Measurements from ENCODE around the gene PABPC1L. TPM values are rescaled to one million over a fixed set of nuclear protein-coding genes. Genes with fewer than 3 reads are reported as not detected.

Gene PABPC1L
- total and polyA plus RNA-seq, 2 of the 13 experiments (the other 11 are each of a cell fraction or from before 2014, with no cell fraction given): 30.8 to 252 TPM

DNA sequence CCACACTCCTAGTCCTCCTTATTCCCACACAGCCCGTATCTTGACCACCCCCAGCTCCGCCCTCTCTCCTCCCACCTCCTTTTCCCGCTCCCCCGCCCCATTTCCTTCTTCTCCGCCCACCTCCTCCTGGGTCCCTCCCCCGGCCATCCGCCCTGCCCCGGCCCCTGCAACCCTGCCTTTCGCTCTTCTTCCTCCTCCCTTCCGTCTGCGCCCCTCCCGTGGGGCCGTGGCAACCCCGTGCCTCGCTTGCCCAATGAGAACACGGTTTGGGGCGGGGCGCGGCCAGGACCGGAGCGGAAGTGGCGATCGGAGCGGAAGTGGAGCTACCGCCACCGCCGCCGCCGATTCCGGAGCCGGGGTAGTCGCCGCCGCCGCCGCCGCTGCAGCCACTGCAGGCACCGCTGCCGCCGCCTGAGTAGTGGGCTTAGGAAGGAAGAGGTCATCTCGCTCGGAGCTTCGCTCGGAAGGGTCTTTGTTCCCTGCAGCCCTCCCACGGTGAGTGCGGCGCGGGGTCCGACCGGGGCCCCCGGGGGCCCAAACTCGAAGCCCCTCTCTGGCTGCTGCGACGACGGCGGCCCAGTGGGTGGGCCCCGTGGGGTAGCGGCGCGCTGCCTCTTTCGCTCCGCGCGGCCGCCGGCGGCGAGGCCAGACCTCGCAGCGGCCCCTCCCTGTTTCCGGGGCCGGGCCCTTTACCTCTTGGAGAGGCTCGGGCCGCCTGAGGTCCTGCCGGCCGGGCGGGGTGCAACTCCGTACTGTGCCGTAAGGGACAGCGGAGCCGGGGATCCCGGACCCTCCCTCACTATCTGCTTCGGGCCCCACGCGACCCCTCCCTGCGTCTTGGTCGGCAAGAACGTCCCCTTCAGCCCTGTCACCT lies 24.2 kb upstream of the PABPC1L start, which contains the start of gene YWHAB (continued):
- peak; percentile 86 for TF ChIP-seq TARDBP (CRISPR knock-in tag; IDR thresholded peaks at IDR 0.05)
- TF ChIP-seq, protein P1, sequence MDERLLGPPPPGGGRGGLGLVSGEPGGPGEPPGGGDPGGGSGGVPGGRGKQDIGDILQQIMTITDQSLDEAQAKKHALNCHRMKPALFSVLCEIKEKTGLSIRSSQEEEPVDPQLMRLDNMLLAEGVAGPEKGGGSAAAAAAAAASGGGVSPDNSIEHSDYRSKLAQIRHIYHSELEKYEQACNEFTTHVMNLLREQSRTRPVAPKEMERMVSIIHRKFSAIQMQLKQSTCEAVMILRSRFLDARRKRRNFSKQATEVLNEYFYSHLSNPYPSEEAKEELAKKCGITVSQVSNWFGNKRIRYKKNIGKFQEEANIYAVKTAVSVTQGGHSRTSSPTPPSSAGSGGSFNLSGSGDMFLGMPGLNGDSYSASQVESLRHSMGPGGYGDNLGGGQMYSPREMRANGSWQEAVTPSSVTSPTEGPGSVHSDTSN (CRISPR knock-in tag; IDR thresholded peaks at IDR 0.05): no peak
- TF ChIP-seq SRY (CRISPR knock-in tag; IDR thresholded peaks at IDR 0.05): peak; percentile 74; the same call in 1 of the 2 replicates
- TF ChIP-seq ZNF138 (CRISPR knock-in tag; IDR thresholded peaks at IDR 0.05; ENCODE audit: low read depth): peak; percentile 90
- TF ChIP-seq ZNF562 (CRISPR knock-in tag; IDR thresholded peaks at IDR 0.05; ENCODE audit: borderline replicate concordance): no peak
- peak; percentile 94 for TF ChIP-seq CBX1 (IDR thresholded peaks at IDR 0.05; ENCODE audit: low read depth)
- TF ChIP-seq ARID2 (CRISPR knock-in tag; IDR thresholded peaks at IDR 0.05; ENCODE audit: borderline replicate concordance): peak; percentile 85; the same call in 1 of the 2 replicates
- TF ChIP-seq, protein P2, sequence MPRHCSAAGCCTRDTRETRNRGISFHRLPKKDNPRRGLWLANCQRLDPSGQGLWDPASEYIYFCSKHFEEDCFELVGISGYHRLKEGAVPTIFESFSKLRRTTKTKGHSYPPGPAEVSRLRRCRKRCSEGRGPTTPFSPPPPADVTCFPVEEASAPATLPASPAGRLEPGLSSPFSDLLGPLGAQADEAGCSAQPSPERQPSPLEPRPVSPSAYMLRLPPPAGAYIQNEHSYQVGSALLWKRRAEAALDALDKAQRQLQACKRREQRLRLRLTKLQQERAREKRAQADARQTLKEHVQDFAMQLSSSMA (CRISPR knock-in tag; IDR thresholded peaks at IDR 0.05): 0 out of 2 replicates have a peak, but pooled peaks have one; percentile 7
- TF ChIP-seq EEA1 (CRISPR knock-in tag; IDR thresholded peaks at IDR 0.05; ENCODE audit: borderline replicate concordance): peak; percentile 96; the same call in 1 of the 2 replicates
- TF ChIP-seq ZBTB7A (CRISPR knock-in tag; IDR thresholded peaks at IDR 0.05): 0 out of 2 replicates have a peak, but pooled peaks have one; percentile 81
- TF ChIP-seq ZNF337 (CRISPR knock-in tag; IDR thresholded peaks at IDR 0.05; ENCODE audit: borderline replicate concordance, low read depth): no peak
- TF ChIP-seq ZNF101 (CRISPR knock-in tag; IDR thresholded peaks at IDR 0.05; ENCODE audit: borderline replicate concordance, low read depth): no peak
- no peak; the same call in none of the 2 replicates for TF ChIP-seq ZNF614 (CRISPR knock-in tag; IDR thresholded peaks at IDR 0.05; ENCODE audit: borderline replicate concordance)
- TF ChIP-seq, protein P3, sequence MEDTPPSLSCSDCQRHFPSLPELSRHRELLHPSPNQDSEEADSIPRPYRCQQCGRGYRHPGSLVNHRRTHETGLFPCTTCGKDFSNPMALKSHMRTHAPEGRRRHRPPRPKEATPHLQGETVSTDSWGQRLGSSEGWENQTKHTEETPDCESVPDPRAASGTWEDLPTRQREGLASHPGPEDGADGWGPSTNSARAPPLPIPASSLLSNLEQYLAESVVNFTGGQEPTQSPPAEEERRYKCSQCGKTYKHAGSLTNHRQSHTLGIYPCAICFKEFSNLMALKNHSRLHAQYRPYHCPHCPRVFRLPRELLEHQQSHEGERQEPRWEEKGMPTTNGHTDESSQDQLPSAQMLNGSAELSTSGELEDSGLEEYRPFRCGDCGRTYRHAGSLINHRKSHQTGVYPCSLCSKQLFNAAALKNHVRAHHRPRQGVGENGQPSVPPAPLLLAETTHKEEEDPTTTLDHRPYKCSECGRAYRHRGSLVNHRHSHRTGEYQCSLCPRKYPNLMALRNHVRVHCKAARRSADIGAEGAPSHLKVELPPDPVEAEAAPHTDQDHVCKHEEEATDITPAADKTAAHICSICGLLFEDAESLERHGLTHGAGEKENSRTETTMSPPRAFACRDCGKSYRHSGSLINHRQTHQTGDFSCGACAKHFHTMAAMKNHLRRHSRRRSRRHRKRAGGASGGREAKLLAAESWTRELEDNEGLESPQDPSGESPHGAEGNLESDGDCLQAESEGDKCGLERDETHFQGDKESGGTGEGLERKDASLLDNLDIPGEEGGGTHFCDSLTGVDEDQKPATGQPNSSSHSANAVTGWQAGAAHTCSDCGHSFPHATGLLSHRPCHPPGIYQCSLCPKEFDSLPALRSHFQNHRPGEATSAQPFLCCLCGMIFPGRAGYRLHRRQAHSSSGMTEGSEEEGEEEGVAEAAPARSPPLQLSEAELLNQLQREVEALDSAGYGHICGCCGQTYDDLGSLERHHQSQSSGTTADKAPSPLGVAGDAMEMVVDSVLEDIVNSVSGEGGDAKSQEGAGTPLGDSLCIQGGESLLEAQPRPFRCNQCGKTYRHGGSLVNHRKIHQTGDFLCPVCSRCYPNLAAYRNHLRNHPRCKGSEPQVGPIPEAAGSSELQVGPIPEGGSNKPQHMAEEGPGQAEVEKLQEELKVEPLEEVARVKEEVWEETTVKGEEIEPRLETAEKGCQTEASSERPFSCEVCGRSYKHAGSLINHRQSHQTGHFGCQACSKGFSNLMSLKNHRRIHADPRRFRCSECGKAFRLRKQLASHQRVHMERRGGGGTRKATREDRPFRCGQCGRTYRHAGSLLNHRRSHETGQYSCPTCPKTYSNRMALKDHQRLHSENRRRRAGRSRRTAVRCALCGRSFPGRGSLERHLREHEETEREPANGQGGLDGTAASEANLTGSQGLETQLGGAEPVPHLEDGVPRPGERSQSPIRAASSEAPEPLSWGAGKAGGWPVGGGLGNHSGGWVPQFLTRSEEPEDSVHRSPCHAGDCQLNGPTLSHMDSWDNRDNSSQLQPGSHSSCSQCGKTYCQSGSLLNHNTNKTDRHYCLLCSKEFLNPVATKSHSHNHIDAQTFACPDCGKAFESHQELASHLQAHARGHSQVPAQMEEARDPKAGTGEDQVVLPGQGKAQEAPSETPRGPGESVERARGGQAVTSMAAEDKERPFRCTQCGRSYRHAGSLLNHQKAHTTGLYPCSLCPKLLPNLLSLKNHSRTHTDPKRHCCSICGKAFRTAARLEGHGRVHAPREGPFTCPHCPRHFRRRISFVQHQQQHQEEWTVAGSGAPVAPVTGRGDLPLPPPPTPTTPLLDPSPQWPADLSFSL (CRISPR knock-in tag; IDR thresholded peaks at IDR 0.05): no peak
- 0 out of 2 replicates have a peak, but pooled peaks have one; percentile 40 for TF ChIP-seq REL (CRISPR knock-in tag; conservative IDR thresholded peaks at IDR 0.05)
- no peak for TF ChIP-seq SUZ12 (IDR thresholded peaks at IDR 0.05; ENCODE audit: low read depth, low read length)
- TF ChIP-seq ZNF232 (CRISPR knock-in tag; IDR thresholded peaks at IDR 0.05; ENCODE audit: borderline replicate concordance): peak; percentile 28; the same call in 1 of the 2 replicates

Measured in HepG2 (cell line).